Pancreas (tissue), 10 donors: ENCODE results near the gene ARL15. TPM values are rescaled to one million over a fixed set of nuclear protein-coding genes. Genes with fewer than 3 reads are reported as not detected.

Experiments used
- ATAC-seq, 4 donors: fragments of 200-7000 bp; cut with Tn5 transposase; one replicate each; pipeline versions ENCODE4 v1.8.0 to v1.9.1; 2020; ENCODE audit warnings: mild to moderate bottlenecking in 4 of 4, moderate library complexity in 4 of 4
- DNase-seq, 6 donors: peaks; one replicate each; pipeline ENCODE4 v3.0.0-alpha.2; 2020
- FAIRE-seq: peaks from 2 replicates; lab custom pipeline; 2012; peaks lifted over from hg19 to GRCh38; lab: Jason Lieb, UNC
- H3K27ac ChIP-seq, 4 donors: fragments of 200-600 bp; sonication (generic); 1 replicate in 3 of 4; 2 replicates in 1 of 4; pipeline versions ENCODE4 v1.5.0 to v1.8.0; 2020
- H3K27me3 ChIP-seq, 4 donors: fragments of 200-600 bp; one replicate each; pipeline ENCODE4 v1.8.0; 2021
- H3K36me3 ChIP-seq, 3 donors: fragments of 200-600 bp; sonication (generic) in 1 of 3; one replicate each; pipeline versions ENCODE4 v1.5.0 to v1.8.0; 2020 to 2021
- H3K4me1 ChIP-seq, 3 donors: fragments of 200-600 bp; one replicate each; pipeline ENCODE4 v1.8.0; 2021
- H3K4me3 ChIP-seq, 4 donors: fragments of 200-600 bp; sonication (generic) in 2 of 4; one replicate each; pipeline versions ENCODE4 v1.5.0 to v1.8.0; 2020 to 2021
- H3K9me3 ChIP-seq, 4 donors: fragments of 200-600 bp; one replicate each; pipeline ENCODE4 v1.8.0; 2021
- WGBS, 2 donors: extraction: QIAGEN DNeasy Blood & Tissue Kit; methylation state at CpG; one replicate each; pipeline ENCODE4 v1.1.7; 2013; 5-methylcytosine and 5-hydroxymethylcytosine counted together
- intact Hi-C, 3 donors: fragments of 100-400 bp; cut with DNase I; formaldehyde crosslinking; loops; one replicate each; pipeline versions ENCODE4 v1.11.1 to v1.14.2; 2022
- polyA plus RNA-seq, 2 donors: library from polyadenylated mRNA; stranded (reverse); fragments of 200-250 nt; gene quantifications; one replicate each; pipeline ENCODE4 v1.2.3, GENCODE V29; 2013
- total RNA-seq, 6 donors: library from RNA; stranded (reverse); fragmentation: NEBNext Ultra II Directional in 4 of 6; extraction: Animal tissue kit (Norgen Biotek cat#: 25700) in 4 of 6; gene quantifications; one replicate each; pipeline versions ENCODE4 v1.2.1 to v1.2.4, GENCODE V29; 2021 to 2023
- TF ChIP-seq, protein P1 (sequence below), 4 donors: fragments of 200-600 bp; sonication (generic) in 3 of 4; IDR thresholded peaks; one replicate each; pipeline versions ENCODE4 v1.5.0 to v1.8.0; 2021; ENCODE audit warnings: antibody characterized with exemption in 4 of 4
- donor health status: healthy with polysubstance abuse.
- donor health status: DM: no; HTN: no; CAD: no; lungs with moderate emphysema.
- donor health status: DM: no; HTN: no; CAD: no.
- donor health status: control.
- donor health status: control.
- donor health status: Bipolar disorder and iron deficiency.
- donor health status: DM: yes; HTN: yes; CAD: no.
- donor health status: DM: no; HTN: no; CAD: no.
- donor health status: DM: no; HTN: no; CAD: no.
- donor health status: DM: yes; HTN: yes; CAD: no.

The ARL15 gene
- total and polyA plus RNA-seq, 8 donors = 3.9 to 14.0 (median 6.7) TPM

GRCh38 chr5:54159153-54159892, 151.1 kb downstream of the ARL15 start:
- TF ChIP-seq, protein P1, sequence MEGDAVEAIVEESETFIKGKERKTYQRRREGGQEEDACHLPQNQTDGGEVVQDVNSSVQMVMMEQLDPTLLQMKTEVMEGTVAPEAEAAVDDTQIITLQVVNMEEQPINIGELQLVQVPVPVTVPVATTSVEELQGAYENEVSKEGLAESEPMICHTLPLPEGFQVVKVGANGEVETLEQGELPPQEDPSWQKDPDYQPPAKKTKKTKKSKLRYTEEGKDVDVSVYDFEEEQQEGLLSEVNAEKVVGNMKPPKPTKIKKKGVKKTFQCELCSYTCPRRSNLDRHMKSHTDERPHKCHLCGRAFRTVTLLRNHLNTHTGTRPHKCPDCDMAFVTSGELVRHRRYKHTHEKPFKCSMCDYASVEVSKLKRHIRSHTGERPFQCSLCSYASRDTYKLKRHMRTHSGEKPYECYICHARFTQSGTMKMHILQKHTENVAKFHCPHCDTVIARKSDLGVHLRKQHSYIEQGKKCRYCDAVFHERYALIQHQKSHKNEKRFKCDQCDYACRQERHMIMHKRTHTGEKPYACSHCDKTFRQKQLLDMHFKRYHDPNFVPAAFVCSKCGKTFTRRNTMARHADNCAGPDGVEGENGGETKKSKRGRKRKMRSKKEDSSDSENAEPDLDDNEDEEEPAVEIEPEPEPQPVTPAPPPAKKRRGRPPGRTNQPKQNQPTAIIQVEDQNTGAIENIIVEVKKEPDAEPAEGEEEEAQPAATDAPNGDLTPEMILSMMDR (IDR thresholded peaks at IDR 0.05) = no peak
- intact Hi-C loops = no loop called here

DNA sequence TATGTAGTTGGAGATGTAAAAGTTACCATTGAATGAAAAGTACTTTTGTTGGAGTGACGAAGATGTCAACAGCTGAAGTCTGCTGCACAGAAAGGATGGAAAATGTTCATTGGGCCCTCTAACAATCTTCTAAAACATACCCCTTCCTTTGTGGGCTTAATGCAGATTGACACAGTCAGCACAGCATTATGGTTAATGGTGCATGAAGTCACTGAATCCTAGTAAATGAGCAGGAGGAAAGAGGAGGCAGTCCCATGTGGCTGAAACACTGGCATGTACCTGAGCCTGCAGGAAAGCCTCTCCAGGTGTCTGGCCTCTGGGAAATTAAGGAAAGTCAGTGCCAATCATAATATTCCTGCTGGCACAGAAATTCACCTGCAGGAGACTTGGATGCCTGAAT, 153.8 kb downstream of the ARL15 start:
- Histone ChIP-seq H3K27me3 (no peaks in the 10 kb centered on the region), H3K36me3 (no peaks in the 10 kb centered on the region), H3K27ac (no peak overlapping the region), H3K4me3 (no peak overlapping the region), H3K4me1 (no peaks in the 10 kb centered on the region), H3K9me3 (no peaks in the 10 kb centered on the region)
- ATAC-seq = peak in 1 of 4 donors; percentile 34
- DNase-seq = no peak
- no peak for FAIRE-seq
- TF ChIP-seq, protein P1 (IDR thresholded peaks at IDR 0.05) = no peak
- WGBS, 2 donors = 89 to 91% methylated on average over 1 of the region's 1 CpG
- intact Hi-C loops = no loop called here

More at GRCh38 chr5:54159153-54159892, 151.1 kb downstream of the ARL15 start:
- DNase-seq (no peak), FAIRE-seq (no peak), ATAC-seq (no peak)
- Histone ChIP-seq H3K36me3 (no peaks in the 10 kb centered on the region), H3K4me1 (no peaks in the 10 kb centered on the region), H3K9me3 (no peaks in the 10 kb centered on the region), H3K27me3 (no peaks in the 10 kb centered on the region), H3K27ac (no peak overlapping the region), H3K4me3 (no peak overlapping the region)
- WGBS, 2 donors = 89 to 90% methylated on average over 4 of the region's 4 CpGs

DNA sequence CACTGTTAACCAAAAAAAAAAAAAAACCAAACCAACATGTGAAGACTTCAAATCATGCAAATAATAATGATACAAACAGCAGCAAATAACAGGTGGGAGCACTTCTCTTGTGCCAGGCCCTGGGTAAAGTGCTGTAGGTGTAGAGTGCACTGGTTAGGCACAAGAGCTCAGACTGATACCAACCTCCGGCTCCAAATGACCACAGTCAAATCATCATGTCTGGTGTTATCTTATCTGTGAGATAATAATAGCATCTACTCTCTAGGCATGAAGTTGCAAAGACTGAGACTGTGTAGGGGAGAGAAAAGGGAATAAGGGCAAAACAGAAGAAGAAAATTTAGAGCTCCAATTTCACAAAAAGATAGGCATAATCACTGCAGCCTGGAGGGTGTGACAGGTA, 159.5 kb downstream of the ARL15 start:
- Histone ChIP-seq H3K27me3 (no peaks in the 10 kb centered on the region), H3K4me3 (no peak overlapping the region), H3K36me3 (no peaks in the 10 kb centered on the region), H3K4me1 (no peaks in the 10 kb centered on the region), H3K27ac (no peak overlapping the region), H3K9me3 (no peaks in the 10 kb centered on the region)
- WGBS, 2 donors = 95 to 97% methylated on average over 1 of the region's 1 CpG
- no peak for DNase-seq
- ATAC-seq = no peak
- no peak for FAIRE-seq
- intact Hi-C loops = no loop called here
- TF ChIP-seq, protein P1 (IDR thresholded peaks at IDR 0.05) = no peak

GRCh38 chr5:54148858-54149257, 161.5 kb downstream of the ARL15 start:
- TF ChIP-seq, protein P1 (IDR thresholded peaks at IDR 0.05) = no peak
- Histone ChIP-seq H3K27ac (no peak overlapping the region), H3K27me3 (no peaks in the 10 kb centered on the region), H3K36me3 (no peaks in the 10 kb centered on the region), H3K4me1 (no peaks in the 10 kb centered on the region), H3K4me3 (no peak overlapping the region), H3K9me3 (no peaks in the 10 kb centered on the region)
- intact Hi-C loops = no loop called here
- no peak for DNase-seq
- WGBS, 2 donors = 91 to 94% methylated on average over 2 of the region's 2 CpGs
- ATAC-seq = peak in 1 of 4 donors; percentile 66
- no peak for FAIRE-seq
